Lower leg skin (tissue), 3 donors: ENCODE data around the gene STAT1.

Experiments used
- POLR2A ChIP-seq, 2 donors: fragments of 450-650 bp; IDR thresholded peaks; one replicate each; pipeline ENCODE4 v1.6.1; 2016 to 2017; ENCODE audit warnings: antibody characterized with exemption in 2 of 2, mild to moderate bottlenecking in 1 of 2, moderate library complexity in 1 of 2
- TF ChIP-seq, protein P1 (sequence below), 3 donors: fragments of 450-650 bp; IDR thresholded peaks; one replicate each; pipeline ENCODE4 v1.5.1; 2016; ENCODE audit warnings: antibody characterized with exemption in 3 of 3, mild to moderate bottlenecking in 3 of 3, moderate library complexity in 2 of 3

DNA sequence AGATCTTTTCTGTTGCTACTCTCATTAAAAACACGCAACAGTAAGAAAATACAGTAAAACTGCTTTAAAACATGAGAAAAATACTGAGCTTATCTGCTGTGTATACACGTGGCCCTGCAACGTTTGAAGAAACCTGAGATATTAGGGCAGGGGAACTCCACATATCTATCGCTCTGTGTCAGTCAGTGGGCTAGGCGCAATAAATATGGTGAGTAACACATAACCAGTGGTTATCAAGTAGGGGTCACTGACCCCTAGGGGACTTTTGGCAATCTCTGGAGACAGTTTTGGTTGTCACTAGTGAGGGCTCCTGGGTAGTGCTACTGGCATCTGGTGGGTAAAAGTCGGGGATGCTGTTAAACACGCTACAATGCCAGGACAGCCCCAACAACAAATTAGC is 14.9 kb downstream of the STAT1 start:
- TF ChIP-seq POLR2A (IDR thresholded peaks at IDR 0.05) = no peak
- TF ChIP-seq, protein P1, sequence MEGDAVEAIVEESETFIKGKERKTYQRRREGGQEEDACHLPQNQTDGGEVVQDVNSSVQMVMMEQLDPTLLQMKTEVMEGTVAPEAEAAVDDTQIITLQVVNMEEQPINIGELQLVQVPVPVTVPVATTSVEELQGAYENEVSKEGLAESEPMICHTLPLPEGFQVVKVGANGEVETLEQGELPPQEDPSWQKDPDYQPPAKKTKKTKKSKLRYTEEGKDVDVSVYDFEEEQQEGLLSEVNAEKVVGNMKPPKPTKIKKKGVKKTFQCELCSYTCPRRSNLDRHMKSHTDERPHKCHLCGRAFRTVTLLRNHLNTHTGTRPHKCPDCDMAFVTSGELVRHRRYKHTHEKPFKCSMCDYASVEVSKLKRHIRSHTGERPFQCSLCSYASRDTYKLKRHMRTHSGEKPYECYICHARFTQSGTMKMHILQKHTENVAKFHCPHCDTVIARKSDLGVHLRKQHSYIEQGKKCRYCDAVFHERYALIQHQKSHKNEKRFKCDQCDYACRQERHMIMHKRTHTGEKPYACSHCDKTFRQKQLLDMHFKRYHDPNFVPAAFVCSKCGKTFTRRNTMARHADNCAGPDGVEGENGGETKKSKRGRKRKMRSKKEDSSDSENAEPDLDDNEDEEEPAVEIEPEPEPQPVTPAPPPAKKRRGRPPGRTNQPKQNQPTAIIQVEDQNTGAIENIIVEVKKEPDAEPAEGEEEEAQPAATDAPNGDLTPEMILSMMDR (IDR thresholded peaks at IDR 0.05) = no peak
